Ectodermal cell (in vitro differentiated cells): ENCODE results near the gene UFD1.
"Not testable (repeated sequence)": the region's sequence is repeated elsewhere in the genome, so short reads cannot be mapped to it uniquely, and the experiment has no call there.

Source experiments
- H3K27ac ChIP-seq: 2 replicates; pipeline ENCODE4 v1.7.0; 2013; ENCODE audit warnings: mild to moderate bottlenecking, low read depth, low read length; ENCODE audit not compliant: insufficient read depth, poor library complexity, severe bottlenecking
- H3K27me3 ChIP-seq: 2 replicates; pipeline ENCODE4 v1.7.0; 2013; ENCODE audit warnings: mild to moderate bottlenecking, low read length; ENCODE audit not compliant: insufficient read depth, control insufficient read depth, poor library complexity, severe bottlenecking
- H3K36me3 ChIP-seq: one replicate; pipeline ENCODE4 v1.7.0; 2013; ENCODE audit warnings: low read length; ENCODE audit not compliant: control insufficient read depth, insufficient read depth
- H3K4me1 ChIP-seq: one replicate; pipeline ENCODE4 v1.7.0; 2013; ENCODE audit warnings: low read length; ENCODE audit not compliant: control insufficient read depth, insufficient read depth
- H3K4me3 ChIP-seq: 2 replicates; pipeline ENCODE4 v1.7.0; 2013; ENCODE audit warnings: low read depth, low read length, control low read depth; ENCODE audit not compliant: insufficient read depth
- H3K9me3 ChIP-seq: 2 replicates; pipeline ENCODE4 v1.7.0; 2013; ENCODE audit warnings: mild to moderate bottlenecking, low read length, moderate library complexity; ENCODE audit not compliant: control insufficient read depth
- WGBS, 2 experiments: methylation state at CpG; one replicate each; pipeline ENCODE4 v1.1.7; 2013; ENCODE audit warnings: missing lambda C conversion rate in 2 of 2; 5-methylcytosine and 5-hydroxymethylcytosine counted together

Gene UFD1

GRCh38 chr22:19436444-19437161 is 42.4 kb downstream of the UFD1 start:
- H3K27me3 ChIP-seq, H3K9me3 ChIP-seq, H3K27ac ChIP-seq, H3K4me3 ChIP-seq, H3K4me1 ChIP-seq: not testable (repeated sequence)
- H3K36me3 ChIP-seq = peaks cover 14% of the 10 kb centered on the region
- WGBS, 2 experiments = 90 to 96% methylated on average over 8 to 9 of the region's 9 CpGs

DNA sequence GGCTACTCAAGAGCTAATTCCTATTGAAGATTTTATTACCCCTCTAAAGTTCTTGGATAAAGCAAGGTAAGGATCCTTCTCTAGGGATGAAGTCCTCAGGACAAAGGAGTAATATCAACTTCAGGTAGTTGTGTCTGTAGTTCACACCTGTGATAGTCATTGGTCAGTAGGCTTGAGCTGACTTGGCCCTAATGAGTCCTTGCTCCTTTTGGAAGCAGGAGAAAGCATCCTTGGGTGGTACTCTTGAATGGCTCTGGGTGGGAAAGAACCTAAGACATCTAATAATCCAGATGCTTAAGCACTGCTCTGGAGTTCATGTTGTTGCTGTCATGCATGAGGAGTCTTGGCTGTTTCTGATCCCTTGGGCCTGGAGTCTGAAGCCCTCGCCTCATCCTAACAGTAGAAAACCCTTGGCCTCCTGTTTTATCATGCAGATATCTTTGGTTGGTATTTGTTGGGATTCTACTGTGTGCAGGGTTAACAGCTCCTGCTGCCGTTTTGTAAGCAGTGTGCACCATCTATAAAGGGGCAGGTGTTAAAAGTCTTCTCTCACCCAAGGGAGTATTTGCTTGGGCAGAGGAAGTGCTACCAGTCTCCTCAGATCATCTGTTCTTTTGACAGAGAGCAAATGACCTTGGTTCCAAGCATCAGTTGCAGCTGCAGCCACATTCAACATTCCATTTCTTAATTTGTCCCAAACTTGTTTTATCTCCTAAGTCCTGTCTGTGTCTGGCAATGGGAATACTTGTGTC is 44.0 kb downstream of the UFD1 start:
- Histone ChIP-seq H3K4me3 (no peak overlapping the region), H3K36me3 (peaks cover 14% of the 10 kb centered on the region), H3K9me3 (no peaks in the 10 kb centered on the region), H3K4me1 (peaks cover 2% of the 10 kb centered on the region), H3K27me3 (no peaks in the 10 kb centered on the region), H3K27ac (no peak overlapping the region)
- WGBS, 2 experiments = 85 to 92% methylated on average over 2 of the region's 2 CpGs

GRCh38 chr22:19434401-19434800 is 44.6 kb downstream of the UFD1 start:
- peaks cover 14% of the 10 kb centered on the region for H3K36me3 ChIP-seq
- 96 to 97% methylated on average over 7 of the region's 7 CpGs for WGBS, 2 experiments
- H3K9me3 ChIP-seq = no peaks in the 10 kb centered on the region

DNA sequence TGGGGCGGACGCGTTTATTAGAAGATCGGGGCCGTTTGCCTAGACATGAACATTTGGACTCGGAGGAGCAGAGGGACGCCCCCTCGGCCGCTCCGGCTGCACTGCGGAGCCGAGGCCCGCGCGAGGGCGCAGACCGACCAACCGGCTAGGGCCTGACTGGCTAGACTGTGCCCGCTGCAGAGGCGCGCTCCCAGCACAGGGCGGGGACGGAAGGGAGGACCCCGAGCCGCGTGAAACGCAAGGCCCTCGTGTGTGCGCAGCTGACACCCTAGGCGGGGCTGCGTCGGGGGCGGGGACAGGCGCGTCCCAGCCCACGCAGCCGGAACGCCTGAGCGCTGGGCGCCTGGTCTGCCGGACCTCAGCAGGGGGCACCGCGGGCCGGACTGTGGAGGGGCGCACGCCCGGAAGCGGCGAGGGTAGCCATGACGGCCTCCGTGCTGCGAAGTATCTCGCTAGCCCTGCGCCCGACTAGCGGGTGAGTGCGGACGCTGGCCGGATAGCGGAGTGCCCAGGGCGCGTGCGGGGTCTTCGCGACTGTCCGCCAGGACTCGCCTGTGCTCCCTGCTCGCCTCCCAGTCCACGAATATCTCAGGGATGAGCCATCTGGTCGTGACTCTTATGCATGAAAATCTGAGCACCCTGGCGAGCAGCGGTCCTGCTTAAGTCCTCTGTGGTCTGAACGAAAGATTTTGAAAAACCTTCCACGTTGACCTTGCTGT is 46.7 kb downstream of the UFD1 start, which contains the start of gene MRPL40:
Gene MRPL40 (plus strand): TSS at position 413 of the 719 bp plus-strand sequence. CDS start 10 bp downstream, at position 423.
- Histone ChIP-seq H3K36me3 (peaks cover 14% of the 10 kb centered on the region), H3K4me1 (peaks cover 6% of the 10 kb centered on the region), H3K27me3 (no peaks in the 10 kb centered on the region), H3K27ac (peak within 1 kb of the TSS; percentile 89), H3K9me3 (no peaks in the 10 kb centered on the region), H3K4me3 (peak within 1 kb of the TSS; percentile 95)
- 0 to 1% methylated on average over 74 of the region's 74 CpGs for WGBS, 2 experiments

More at GRCh38 chr22:19434401-19434800, 44.6 kb downstream of the UFD1 start:
- Histone ChIP-seq H3K4me3 (no peak overlapping the region), H3K27ac (no peak overlapping the region), H3K4me1 (peaks cover 6% of the 10 kb centered on the region), H3K27me3 (no peaks in the 10 kb centered on the region)

- Histone ChIP-seq H3K27ac (peak within 1 kb of the TSS; percentile 89), H3K4me3 (peak within 1 kb of the TSS; percentile 95), H3K9me3 (no peaks in the 10 kb centered on the region), H3K27me3 (no peaks in the 10 kb centered on the region), H3K4me1 (peaks cover 6% of the 10 kb centered on the region), H3K36me3 (peaks cover 14% of the 10 kb centered on the region)
- 0% methylated on average over 66 of the region's 66 CpGs for WGBS, 2 experiments
These were observed 47.3 kb downstream of the UFD1 start, which contains the start of gene HIRA for GRCh38 chr22:19431649-19432132. TSS of gene HIRA (minus strand) at chr22:19431733. CDS start at chr22:19431476, 257 bp downstream.

DNA sequence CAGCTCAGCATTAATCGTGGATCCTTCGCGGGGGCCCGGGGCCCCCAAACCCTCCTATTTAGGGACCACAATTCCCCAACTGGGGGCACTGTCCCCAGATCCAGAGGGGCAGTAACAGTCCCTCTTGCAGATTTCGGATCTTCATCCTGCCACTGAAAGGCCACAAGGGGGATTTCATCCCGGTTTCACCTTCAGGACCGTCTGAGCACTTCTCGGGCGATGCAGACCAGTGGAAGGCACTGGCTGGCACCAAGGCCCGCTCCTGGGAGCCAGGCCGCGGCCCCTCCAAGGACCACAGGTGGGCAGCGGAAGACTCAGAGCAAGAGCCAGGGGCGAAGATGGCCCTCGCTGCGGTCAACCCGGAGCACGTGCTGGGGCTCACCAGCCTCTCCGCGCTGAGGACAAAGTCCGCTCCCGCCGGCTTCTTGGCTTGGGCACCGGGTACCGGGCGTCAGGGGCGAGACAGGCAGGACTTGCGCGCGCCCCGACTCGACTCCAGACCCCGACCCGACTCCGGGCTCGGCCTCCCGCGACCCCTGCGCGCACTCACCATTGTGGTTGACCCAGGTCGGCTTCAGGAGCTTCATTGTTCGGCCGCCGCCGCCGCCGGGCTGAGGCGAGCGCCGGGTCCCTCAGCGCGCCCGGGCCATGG is 48.0 kb downstream of the UFD1 start:
- Histone ChIP-seq H3K9me3 (no peaks in the 10 kb centered on the region), H3K27ac (peak overlapping the region; percentile 69), H3K27me3 (no peaks in the 10 kb centered on the region), H3K4me1 (peaks cover 6% of the 10 kb centered on the region), H3K36me3 (peaks cover 14% of the 10 kb centered on the region), H3K4me3 (peak overlapping the region; percentile 95)
- WGBS, 2 experiments = 1% methylated on average over 53 of the region's 53 CpGs

DNA sequence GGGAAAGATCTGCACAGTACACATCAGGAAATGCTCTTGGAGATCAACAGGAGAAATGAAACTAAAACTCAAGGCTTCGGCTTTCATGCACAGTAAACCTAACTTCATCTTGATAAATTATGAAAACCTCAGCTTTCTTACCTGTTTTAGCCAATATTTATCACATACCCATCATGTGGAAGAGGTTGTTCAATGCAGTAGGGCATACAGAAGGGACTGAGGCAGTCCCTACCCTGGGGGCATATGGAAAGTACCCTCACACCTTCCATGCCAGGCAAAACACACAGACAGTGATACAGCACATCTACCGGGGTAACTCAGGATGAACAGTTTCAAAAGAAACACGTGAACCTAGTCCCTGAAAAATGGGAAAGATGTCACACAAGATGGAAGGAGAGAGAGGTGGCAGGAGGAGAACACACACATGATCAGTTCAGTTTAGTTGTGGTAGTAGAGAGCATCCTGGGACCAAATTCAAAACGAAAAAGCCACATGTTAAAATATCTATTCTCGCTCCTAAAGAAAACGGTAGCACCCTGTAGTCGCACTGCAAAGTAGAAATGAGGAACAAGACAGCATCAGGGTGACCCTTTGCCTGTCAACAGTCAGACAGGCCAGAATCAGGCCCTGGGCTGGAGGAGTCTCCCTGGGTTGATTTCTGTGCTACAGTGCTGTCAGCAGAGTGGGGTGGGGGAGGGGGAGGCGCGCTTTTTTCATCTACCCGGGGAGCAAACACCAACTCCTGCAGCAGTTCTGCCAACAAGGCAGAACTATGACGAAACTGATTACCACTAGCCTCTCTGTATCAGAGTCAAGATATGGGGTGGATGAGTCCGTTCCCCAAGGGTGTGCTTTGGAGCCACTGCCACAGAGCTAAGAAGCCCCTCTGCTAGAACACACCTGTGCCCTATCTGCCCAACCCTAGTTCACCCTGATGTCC is 48.8 kb downstream of the UFD1 start:
- peak overlapping the region; percentile 95 for H3K4me3 ChIP-seq
- H3K9me3 ChIP-seq = no peaks in the 10 kb centered on the region
- peaks cover 6% of the 10 kb centered on the region for H3K4me1 ChIP-seq
- peaks cover 8% of the 10 kb centered on the region for H3K36me3 ChIP-seq
- H3K27ac ChIP-seq = peak overlapping the region; percentile 69
- 45 to 48% methylated on average over 12 of the region's 12 CpGs for WGBS, 2 experiments
- H3K27me3 ChIP-seq = no peaks in the 10 kb centered on the region

DNA sequence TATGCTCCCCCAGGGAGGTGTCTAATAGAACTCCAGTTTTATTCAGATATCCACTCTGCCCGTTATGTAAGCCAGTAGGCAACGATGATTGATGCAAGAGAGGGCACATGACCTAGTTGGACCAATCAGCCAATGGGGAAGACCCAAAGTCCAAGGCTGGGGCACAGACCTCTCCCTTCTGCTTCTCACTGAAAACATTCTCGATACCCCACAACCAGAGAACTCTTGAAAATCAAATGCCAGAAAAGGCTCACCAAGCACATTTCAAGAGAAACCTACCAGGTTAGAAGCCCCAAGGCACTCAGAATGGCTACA is 54.9 kb downstream of the UFD1 start:
- peaks cover 6% of the 10 kb centered on the region for H3K4me1 ChIP-seq
- H3K27ac ChIP-seq = no peak overlapping the region
- 94 to 95% methylated on average over 3 of the region's 3 CpGs for WGBS, 2 experiments
- H3K36me3 ChIP-seq = no peaks in the 10 kb centered on the region
- no peak overlapping the region for H3K4me3 ChIP-seq
- no peaks in the 10 kb centered on the region for H3K9me3 ChIP-seq
- H3K27me3 ChIP-seq = no peaks in the 10 kb centered on the region
